H1 (cell line): ENCODE results near the gene SYT6. TPM values are rescaled to one million over a fixed set of nuclear protein-coding genes. Genes with fewer than 3 reads are reported as not detected.
A peak's percentile ranks its signal among the peaks of the same experiment; 100 is the strongest.

Experiments used
- CTCF ChIA-PET: fragments of 300-600 bp; sonication (Branson Sonifier 250); formaldehyde crosslinking; loops from one replicate; lab custom pipeline; 2021; ENCODE audit not compliant: partially characterized antibody; lab: Charles Lee
- POLR2A ChIA-PET: fragments of 300-600 bp; sonication (Branson Sonifier 250); formaldehyde crosslinking; loops from one replicate; lab custom pipeline; 2021; ENCODE audit warnings: inconsistent platforms; ENCODE audit not compliant: partially characterized antibody; lab: Charles Lee
- DNase-seq, 2 experiments: peaks; one replicate each; pipeline versions ENCODE4 v3.0.0 to v3.0.0-alpha.2; 2010 to 2022; ENCODE audit warnings: low spot score in 2 of 2, low read depth in 1 of 2, mixed read lengths in 1 of 2
- FAIRE-seq: peaks from 2 replicates; lab custom pipeline; 2011; peaks lifted over from hg19 to GRCh38; lab: Jason Lieb, UNC
- H2AFZ ChIP-seq: 2 replicates; pipeline ENCODE4 v1.8.1; 2012; ENCODE audit warnings: low read length, inconsistent platforms
- H2AK5ac ChIP-seq: 2 replicates; pipeline ENCODE4 v1.6.1; 2013; ENCODE audit warnings: low read depth, low read length
- H2BK120ac ChIP-seq: replicated peaks from 2 replicates; pipeline ENCODE3; 2013; ENCODE audit warnings: low read depth, low read length, inconsistent platforms
- H2BK12ac ChIP-seq: 2 replicates; pipeline ENCODE4 v1.6.1; 2013; ENCODE audit warnings: low read depth, low read length
- H2BK15ac ChIP-seq: 2 replicates; pipeline ENCODE4 v1.6.1; 2013; ENCODE audit warnings: low read length
- H2BK20ac ChIP-seq: 2 replicates; pipeline ENCODE4 v1.6.1; 2013; ENCODE audit warnings: low read length
- H2BK5ac ChIP-seq: 2 replicates; pipeline ENCODE4 v1.6.1; 2013; ENCODE audit warnings: low read depth, low read length
- H3K14ac ChIP-seq: 2 replicates; pipeline ENCODE4 v1.6.1; 2013; ENCODE audit warnings: inconsistent platforms; ENCODE audit not compliant: insufficient read length
- H3K18ac ChIP-seq: 2 replicates; pipeline ENCODE4 v1.6.1; 2013; ENCODE audit warnings: low read length; ENCODE audit errors: extremely low read depth
- H3K23ac ChIP-seq: 2 replicates; pipeline ENCODE4 v1.6.1; 2013; ENCODE audit warnings: inconsistent platforms; ENCODE audit not compliant: insufficient read length
- H3K23me2 ChIP-seq: 2 replicates; pipeline ENCODE4 v1.6.1; 2013; ENCODE audit warnings: low read depth, low read length
- H3K27ac ChIP-seq: 2 replicates; pipeline ENCODE4 v1.6.1; 2011; ENCODE audit warnings: low read depth, low read length, inconsistent platforms
- H3K27me3 ChIP-seq, 4 experiments: replicated peaks in 1 of 4; 1 replicate in 1 of 4; 2 replicates in 3 of 4; pipeline versions ENCODE4 v1.6.1 to v1.8.1; 2011 to 2013; ENCODE audit warnings: low read length in 3 of 4, mild to moderate bottlenecking in 3 of 4, inconsistent platforms in 2 of 4, mixed read lengths in 2 of 4, moderate library complexity in 1 of 4; ENCODE audit not compliant: control insufficient read depth in 3 of 4, insufficient read depth in 3 of 4; ENCODE audit errors: extremely low read depth in 1 of 4
- H3K36me3 ChIP-seq, 4 experiments: 2 replicates each; pipeline versions ENCODE4 v1.6.1 to v1.8.1; 2011 to 2013; ENCODE audit warnings: mild to moderate bottlenecking in 4 of 4, low read length in 3 of 4, moderate library complexity in 2 of 4, control low read depth in 1 of 4, inconsistent platforms in 1 of 4; ENCODE audit not compliant: insufficient read depth in 4 of 4, control insufficient read depth in 2 of 4
- H3K4ac ChIP-seq: replicated peaks from 2 replicates; pipeline ENCODE3; 2013; ENCODE audit warnings: low read length, low read depth, mixed read lengths, inconsistent platforms; ENCODE audit not compliant: insufficient read length
- H3K4me1 ChIP-seq, 4 experiments: replicated peaks in 1 of 4; 1 replicate in 1 of 4; 2 replicates in 3 of 4; pipeline versions ENCODE4 v1.6.1 to v1.8.1; 2011 to 2013; ENCODE audit warnings: low read length in 3 of 4, inconsistent platforms in 2 of 4, mixed read lengths in 1 of 4; ENCODE audit not compliant: insufficient read depth in 4 of 4, control insufficient read depth in 3 of 4
- H3K4me2 ChIP-seq, 2 experiments: 2 replicates each; pipeline versions ENCODE4 v1.6.1 to v1.8.1; 2011 to 2013; ENCODE audit warnings: low read depth in 2 of 2, low read length in 2 of 2, control low read depth in 1 of 2, inconsistent platforms in 1 of 2, mild to moderate bottlenecking in 1 of 2; ENCODE audit not compliant: insufficient read depth in 1 of 2
- H3K4me3 ChIP-seq, 4 experiments: fragments of 200-600, 300-600 bp in 1 of 4; sonication (generic), shearing (Covaris generic), sonication (Bioruptor Twin) in 1 of 4; 2 replicates each; pipeline versions ENCODE4 v1.5.1 to v1.8.1; 2011 to 2016; ENCODE audit warnings: low read length in 4 of 4, low read depth in 3 of 4, control low read depth in 2 of 4, inconsistent platforms in 2 of 4, mild to moderate bottlenecking in 2 of 4, mixed read lengths in 1 of 4, moderate library complexity in 1 of 4; ENCODE audit not compliant: insufficient read depth in 2 of 4; ENCODE audit errors: extremely low read depth in 1 of 4
- H3K56ac ChIP-seq: replicated peaks from 2 replicates; pipeline ENCODE3; 2013; ENCODE audit warnings: low read depth, mild to moderate bottlenecking, mixed read lengths, low read length, inconsistent platforms; ENCODE audit not compliant: insufficient read length
- H3K79me1 ChIP-seq: 2 replicates; pipeline ENCODE4 v1.6.1; 2013; ENCODE audit warnings: low read depth, low read length, control low read depth
- H3K79me2 ChIP-seq, 2 experiments: 2 replicates each; pipeline versions ENCODE4 v1.6.1 to v1.8.1; 2012 to 2013; ENCODE audit warnings: low read length in 2 of 2, mild to moderate bottlenecking in 2 of 2, inconsistent platforms in 1 of 2; ENCODE audit not compliant: insufficient read depth in 2 of 2, control insufficient read depth in 1 of 2
- H3K9ac ChIP-seq, 4 experiments: replicated peaks in 1 of 4; 1 replicate in 1 of 4; 2 replicates in 3 of 4; pipeline versions ENCODE4 v1.6.1 to v1.8.1; 2011 to 2013; ENCODE audit warnings: low read depth in 3 of 4, low read length in 3 of 4, control low read depth in 2 of 4, mild to moderate bottlenecking in 2 of 4, moderate library complexity in 2 of 4, inconsistent platforms in 1 of 4; ENCODE audit errors: extremely low read depth in 1 of 4
- H3K9me3 ChIP-seq, 2 experiments: 2 replicates each; pipeline versions ENCODE4 v1.6.1 to v1.8.1; 2012 to 2013; ENCODE audit warnings: mild to moderate bottlenecking in 2 of 2, moderate library complexity in 2 of 2, control low read depth in 1 of 2, inconsistent platforms in 1 of 2, low read depth in 1 of 2, low read length in 1 of 2, mixed read lengths in 1 of 2; ENCODE audit not compliant: insufficient read depth in 2 of 2
- H4K20me1 ChIP-seq, 2 experiments: replicated peaks in 1 of 2; 2 replicates each; pipeline versions ENCODE3 to v1.8.1; 2011 to 2013; ENCODE audit warnings: inconsistent platforms in 2 of 2, low read length in 2 of 2, mild to moderate bottlenecking in 1 of 2; ENCODE audit not compliant: insufficient read depth in 2 of 2, control insufficient read depth in 1 of 2
- H4K5ac ChIP-seq: 2 replicates; pipeline ENCODE4 v1.6.1; 2013; ENCODE audit warnings: low read length, low read depth, mixed read lengths, inconsistent platforms; ENCODE audit not compliant: insufficient read length
- H4K8ac ChIP-seq: 2 replicates; pipeline ENCODE4 v1.8.0; 2013; ENCODE audit warnings: mild to moderate bottlenecking, moderate library complexity, low read length, inconsistent platforms; ENCODE audit not compliant: insufficient read depth; ENCODE audit errors: extremely low read depth
- H4K91ac ChIP-seq: replicated peaks from 2 replicates; pipeline ENCODE3; 2013; ENCODE audit warnings: low read length, mixed read lengths, inconsistent platforms; ENCODE audit not compliant: insufficient read length
- ASH2L ChIP-seq: fragments of 200-600, 300-600 bp; sonication (generic); IDR thresholded peaks from one replicate; pipeline ENCODE4 v1.7.1; 2017; ENCODE audit warnings: low read length
- BCL11A ChIP-seq, 2 experiments: IDR thresholded peaks; one replicate each; pipeline ENCODE4 v1.6.1; 2011; ENCODE audit warnings: low read depth in 2 of 2, low read length in 2 of 2, mild to moderate bottlenecking in 2 of 2
- CREB1 ChIP-seq: IDR thresholded peaks from 2 replicates; pipeline ENCODE4 v1.6.1; 2012; ENCODE audit warnings: inconsistent platforms
- EGR1 ChIP-seq: IDR thresholded peaks from 2 replicates; pipeline ENCODE4 v1.6.1; 2011; ENCODE audit warnings: low read depth, low read length, borderline replicate concordance
- EZH2 ChIP-seq: fragments of 200-600 bp; sonication (generic); IDR thresholded peaks from 2 replicates; pipeline ENCODE4 v1.7.1; 2012; ENCODE audit warnings: low read depth, mild to moderate bottlenecking, moderate library complexity, low read length, inconsistent platforms; ENCODE audit not compliant: severe bottlenecking
- HDAC2 ChIP-seq, 2 experiments: fragments of 300-600 bp in 1 of 2; sonication (generic) in 1 of 2; IDR thresholded peaks; 2 replicates each; pipeline ENCODE4 v1.6.1; 2011 to 2012; ENCODE audit warnings: low read depth in 2 of 2, low read length in 2 of 2, mild to moderate bottlenecking in 2 of 2, moderate library complexity in 2 of 2, borderline replicate concordance in 1 of 2, inconsistent platforms in 1 of 2
- POLR2A ChIP-seq, 2 experiments: IDR thresholded peaks; 1 replicate in 1 of 2; 2 replicates in 1 of 2; pipeline ENCODE4 v1.6.1; 2011; ENCODE audit warnings: low read depth in 2 of 2, low read length in 2 of 2, mild to moderate bottlenecking in 2 of 2; ENCODE audit errors: control extremely low read depth in 1 of 2
- POLR2AphosphoS5 ChIP-seq: IDR thresholded peaks from 2 replicates; pipeline ENCODE4 v1.6.1; 2011; ENCODE audit warnings: low read depth, low read length
- RAD21 ChIP-seq, 2 experiments: IDR thresholded peaks in 1 of 2; conservative IDR thresholded peaks in 1 of 2; 2 replicates each; pipeline ENCODE4 v1.6.1; 2011; ENCODE audit warnings: low read depth in 2 of 2, low read length in 2 of 2, improper control_type of control experiment in 1 of 2, inconsistent platforms in 1 of 2, mild to moderate bottlenecking in 1 of 2, moderate library complexity in 1 of 2
- RXRA ChIP-seq: IDR thresholded peaks from 2 replicates; pipeline ENCODE4 v1.6.1; 2011; ENCODE audit warnings: low read depth, mild to moderate bottlenecking, low read length, moderate library complexity; ENCODE audit not compliant: insufficient read depth
- SRF ChIP-seq: IDR thresholded peaks from 2 replicates; pipeline ENCODE4 v1.6.1; 2011; ENCODE audit warnings: mild to moderate bottlenecking, low read depth, low read length, moderate library complexity
- YY1 ChIP-seq: IDR thresholded peaks from 2 replicates; pipeline ENCODE4 v1.6.1; 2011; ENCODE audit warnings: low read depth, mild to moderate bottlenecking, low read length
- WGBS, 2 experiments: shearing (Covaris generic) in 1 of 2; methylation state at CpG; one replicate each; pipeline versions ENCODE4 v1.1.6 to v1.1.7; 2013 to 2015; ENCODE audit warnings: low lambda C conversion rate in 2 of 2, mixed read lengths in 2 of 2, inconsistent platforms in 1 of 2, low coverage in 1 of 2, missing lambda C conversion rate in 1 of 2; ENCODE audit not compliant: insufficient replicate concordance in 2 of 2, insufficient coverage in 1 of 2, insufficient read length in 1 of 2; ENCODE audit errors: extremely low coverage in 1 of 2, missing lambda C conversion rate in 1 of 2; 5-methylcytosine and 5-hydroxymethylcytosine counted together
- polyA plus RNA-seq, 7 experiments: library from polyadenylated mRNA; depleted of rRNA in 3 of 7; stranded (reverse) in 5 of 7; unstranded in 2 of 7; fragments of >200 nt in 5 of 7; fragments of 200-250 nt in 2 of 7; gene quantifications; 1 replicate in 5 of 7; 2 replicates in 1 of 7; 4 replicates in 1 of 7; pipeline versions ENCODE4 v1.2.1 to v1.2.3, GENCODE V29; 2011 to 2013; ENCODE audit warnings: missing spikeins in 2 of 7, mixed read lengths in 2 of 7
- total RNA-seq: library from RNA; stranded (reverse); fragmentation: NEBNext Ultra II Directional; extraction: Animal tissue kit (Norgen Biotek cat#: 25700); gene quantifications from 2 replicates; pipeline ENCODE4 v1.2.1, GENCODE V29; 2021

Gene SYT6
- total and polyA plus RNA-seq, 2 of the 8 experiments (the other 6 are each of a cell fraction or from before 2014, with no cell fraction given): 33.7 to 83.5 TPM

DNA sequence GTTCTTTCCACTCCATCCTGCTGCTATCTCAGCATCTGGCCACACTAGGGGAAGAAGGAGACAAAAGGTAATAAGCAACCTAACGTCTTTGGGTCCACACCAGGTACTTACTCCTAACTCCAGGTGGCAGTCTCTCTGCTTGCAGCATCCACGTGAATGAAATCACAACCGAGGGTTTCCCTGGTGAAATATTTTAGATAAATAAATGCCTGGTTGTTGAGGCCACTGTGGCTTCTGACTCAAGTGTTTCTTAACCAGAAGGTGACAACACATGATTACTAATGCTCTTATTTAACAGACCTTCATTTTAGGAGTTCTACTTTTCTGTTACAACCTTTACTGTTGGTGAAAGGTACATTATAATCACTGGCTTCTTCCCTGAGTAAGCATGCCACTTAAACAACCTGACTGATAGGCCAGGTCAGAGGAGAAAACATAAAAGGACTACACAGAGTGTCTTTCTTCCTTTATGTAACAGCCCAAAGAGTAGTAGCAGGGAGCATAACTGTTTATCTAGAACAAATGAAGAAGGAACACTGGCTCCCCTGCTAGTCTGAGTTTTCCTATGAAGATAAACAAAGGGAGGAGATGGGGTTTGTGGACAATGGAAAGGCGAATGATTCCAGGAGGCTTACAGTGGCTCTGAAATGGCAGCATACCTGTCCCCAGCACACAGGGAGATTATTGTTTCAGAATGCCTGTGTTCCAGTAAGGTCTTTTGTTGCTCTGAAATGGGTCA, 59.9 kb downstream of the SYT6 start:
- Histone ChIP-seq H3K4ac (no peak overlapping the region), H4K8ac (no peak overlapping the region), H2BK12ac (no peak overlapping the region), H3K23me2 (no peaks in the 10 kb centered on the region), H3K27me3 (no peaks in the 10 kb centered on the region), H3K79me1 (no peaks in the 10 kb centered on the region), H3K27ac (peak overlapping the region; percentile 6; the same call in 1 of the 2 replicates), H3K23ac (no peak overlapping the region), H3K56ac (no peak overlapping the region), H3K36me3 (peaks cover 34 to 94% (median 61%) of the 10 kb centered on the region in 4 experiments), H2BK20ac (no peak overlapping the region), H2BK5ac (peak overlapping the region; percentile 27; the same call in 1 of the 2 replicates), H4K20me1 (no peaks in the 10 kb centered on the region), H4K5ac (no peak overlapping the region), H3K18ac (no peak overlapping the region), H3K4me3 (no peak overlapping the region), H3K9me3 (no peaks in the 10 kb centered on the region), H3K14ac (no peak overlapping the region), H2BK15ac (no peak overlapping the region), H3K79me2 (no peaks in the 10 kb centered on the region), H2BK120ac (no peak overlapping the region), H4K91ac (no peak overlapping the region), H3K9ac (no peak overlapping the region), H3K4me1 (peaks cover 3 to 18% (median 7%) of the 10 kb centered on the region in 4 experiments; a peak in 6 of 7 replicates), H2AFZ (no peak overlapping the region), H3K4me2 (no peak overlapping the region), H2AK5ac (no peak overlapping the region)
- DNase-seq (no peak), FAIRE-seq (no peak)
- 91% methylated on average over 4 of the region's 4 CpGs; no CpG with 5 or more reads in 1 of the 2 experiments for WGBS, 2 experiments
- CTCF ChIA-PET: interaction anchor here (0.8 to 1.9 kb wide), 8 partner anchors 8 to 189 kb away, joined by 3 to 9 read pairs (median 3); no protein-coding TSS in a partner anchor
- POLR2A ChIA-PET: interaction anchor here (0.5 to 0.6 kb wide), 2 partner anchors 14 to 61 kb away, joined by 4 to 5 read pairs; no protein-coding TSS in a partner anchor
- TF ChIP-seq EZH2 (no peak), ASH2L (no peak), SRF (no peak), YY1 (no peak), POLR2AphosphoS5 (0 out of 2 replicates have a peak, but pooled peaks have one; percentile 9), RAD21 (IDR thresholded peaks at IDR 0.05 in 1 of 2, conservative IDR thresholded peaks at IDR 0.05 in 1 of 2; ENCODE audit: low read depth in 2 of 2, low read length in 2 of 2) (peak; percentile 26 to 45; a peak in 3 of 4 replicates), BCL11A (IDR thresholded peaks at IDR 0.05; ENCODE audit: low read depth in 2 of 2, low read length in 2 of 2) (no peak), EGR1 (no peak), POLR2A (IDR thresholded peaks at IDR 0.05; ENCODE audit: control extremely low read depth in 1 of 2, low read depth in 2 of 2, low read length in 2 of 2) (peak in 1 of 2 experiments; percentile 14; a peak in 1 of 3 replicates), RXRA (no peak), HDAC2 (IDR thresholded peaks at IDR 0.05; ENCODE audit: borderline replicate concordance in 1 of 2, low read depth in 2 of 2, low read length in 2 of 2) (no peak), CREB1 (no peak)
